ENCODE results near the gene ARMCX4.

DNA sequence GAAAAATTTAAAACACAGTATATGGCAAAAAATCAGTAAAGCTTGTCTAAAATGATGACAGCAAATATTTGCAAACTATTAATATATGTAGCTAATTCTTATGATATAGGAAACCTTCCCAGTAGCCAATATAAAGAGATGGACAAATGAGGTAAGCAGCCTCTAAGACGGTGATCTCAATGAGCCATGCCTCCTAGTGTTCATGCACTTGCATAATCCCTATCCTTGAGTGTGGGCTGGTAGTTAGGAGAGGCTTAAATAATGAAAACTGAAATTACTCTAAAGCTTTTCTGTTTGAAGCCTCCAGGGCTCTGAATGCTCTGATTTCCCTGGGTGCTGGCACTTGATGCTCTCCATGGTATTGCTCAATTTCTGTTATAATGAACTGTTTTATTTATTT lies 24.6 kb upstream of the ARMCX4 start:
- TF ChIP-seq, protein P1, sequence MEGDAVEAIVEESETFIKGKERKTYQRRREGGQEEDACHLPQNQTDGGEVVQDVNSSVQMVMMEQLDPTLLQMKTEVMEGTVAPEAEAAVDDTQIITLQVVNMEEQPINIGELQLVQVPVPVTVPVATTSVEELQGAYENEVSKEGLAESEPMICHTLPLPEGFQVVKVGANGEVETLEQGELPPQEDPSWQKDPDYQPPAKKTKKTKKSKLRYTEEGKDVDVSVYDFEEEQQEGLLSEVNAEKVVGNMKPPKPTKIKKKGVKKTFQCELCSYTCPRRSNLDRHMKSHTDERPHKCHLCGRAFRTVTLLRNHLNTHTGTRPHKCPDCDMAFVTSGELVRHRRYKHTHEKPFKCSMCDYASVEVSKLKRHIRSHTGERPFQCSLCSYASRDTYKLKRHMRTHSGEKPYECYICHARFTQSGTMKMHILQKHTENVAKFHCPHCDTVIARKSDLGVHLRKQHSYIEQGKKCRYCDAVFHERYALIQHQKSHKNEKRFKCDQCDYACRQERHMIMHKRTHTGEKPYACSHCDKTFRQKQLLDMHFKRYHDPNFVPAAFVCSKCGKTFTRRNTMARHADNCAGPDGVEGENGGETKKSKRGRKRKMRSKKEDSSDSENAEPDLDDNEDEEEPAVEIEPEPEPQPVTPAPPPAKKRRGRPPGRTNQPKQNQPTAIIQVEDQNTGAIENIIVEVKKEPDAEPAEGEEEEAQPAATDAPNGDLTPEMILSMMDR (IDR thresholded peaks at IDR 0.05): no peak
- no peak for TF ChIP-seq POLR2A (IDR thresholded peaks at IDR 0.05; ENCODE audit: low read depth)
